Kidney (tissue), 14 donors: Measurements from ENCODE around the gene RDH8. TPM values are rescaled to one million over a fixed set of nuclear protein-coding genes. Genes with fewer than 3 reads are reported as not detected.

Experiments used
- DNase-seq, 5 donors: peaks; one replicate each; pipeline ENCODE4 v3.0.0-alpha.2; 2013 to 2020
- FAIRE-seq: peaks from 2 replicates; lab custom pipeline; 2012; peaks lifted over from hg19 to GRCh38; lab: Jason Lieb, UNC
- H3K27ac ChIP-seq, 2 donors: one replicate each; pipeline ENCODE4 v1.7.0; 2013; ENCODE audit warnings: low read depth in 2 of 2, low read length in 2 of 2, inconsistent platforms in 1 of 2
- H3K27me3 ChIP-seq: one replicate; pipeline ENCODE4 v1.7.1; 2013; ENCODE audit warnings: low read length, inconsistent platforms; ENCODE audit not compliant: control insufficient read depth, insufficient read depth
- H3K36me3 ChIP-seq, 3 donors: one replicate each; pipeline versions ENCODE4 v1.7.0 to v1.7.1; 2013; ENCODE audit warnings: low read length in 3 of 3, control low read depth in 1 of 3, inconsistent platforms in 1 of 3; ENCODE audit not compliant: insufficient read depth in 3 of 3, control insufficient read depth in 2 of 3
- H3K4me1 ChIP-seq, 3 donors: one replicate each; pipeline versions ENCODE4 v1.7.0 to v1.7.1; 2013; ENCODE audit warnings: low read length in 3 of 3, inconsistent platforms in 1 of 3, low read depth in 1 of 3; ENCODE audit not compliant: control insufficient read depth in 2 of 3, insufficient read depth in 2 of 3
- H3K4me3 ChIP-seq, 3 donors: one replicate each; pipeline versions ENCODE4 v1.7.0 to v1.8.1; 2013; ENCODE audit warnings: low read length in 3 of 3, control low read depth in 1 of 3, inconsistent platforms in 1 of 3
- H3K9ac ChIP-seq, 3 donors: one replicate each; pipeline versions ENCODE4 v1.7.0 to v1.7.1; 2013; ENCODE audit warnings: low read length in 3 of 3, control low read depth in 1 of 3, inconsistent platforms in 1 of 3
- H3K9me3 ChIP-seq, 3 donors: one replicate each; pipeline versions ENCODE4 v1.7.0 to v1.7.1; 2013; ENCODE audit warnings: low read length in 3 of 3, control low read depth in 1 of 3, inconsistent platforms in 1 of 3; ENCODE audit not compliant: control insufficient read depth in 2 of 3, insufficient read depth in 1 of 3
- CTCF ChIP-seq: IDR thresholded peaks from 3 replicates; pipeline ENCODE4 v1.5.1; 2012; ENCODE audit warnings: mild to moderate bottlenecking, moderate library complexity, borderline replicate concordance; ENCODE audit not compliant: insufficient read depth; ENCODE audit errors: extremely low read depth
- intact Hi-C: fragments of 100-400 bp; cut with DNase I; formaldehyde crosslinking; loops from one replicate; pipeline ENCODE4 v1.11.1; 2022
- polyA plus RNA-seq: library from polyadenylated mRNA; stranded (reverse); fragments of 350-450 nt; fragmentation: Illumina TruSeq; extraction: RNeasy Lipid Tissue Mini Kit (QIAGEN cat#74804); gene quantifications from one replicate; pipeline ENCODE4 v1.2.3, GENCODE V29; 2014; ENCODE audit warnings: low read depth, low replicate concordance; ENCODE audit not compliant: insufficient read depth
- total RNA-seq: library from RNA; stranded (reverse); fragmentation: NEBNext Ultra II Directional; extraction: Animal tissue kit (Norgen Biotek cat#: 25700); gene quantifications from one replicate; pipeline ENCODE4 v1.2.1, GENCODE V29; 2021
- donor health status: control.
- donor health status: control.
- donor health status: control.
- donor health status: control.
- donor health status: control.
- donor health status: DM: yes; HTN: yes; CAD: no.
- donor health status: Normal renal cell carcinoma (clear cell type).

Gene RDH8
- total and polyA plus RNA-seq, 2 donors from 2014 or later = not detected

- no peak for TF ChIP-seq CTCF
- DNase-seq (no peak), FAIRE-seq (no peak)
- no peak overlapping the region for H3K27ac ChIP-seq
- H3K4me1 ChIP-seq = no peaks in the 10 kb centered on the region
- H3K36me3 ChIP-seq = no peaks in the 10 kb centered on the region
- H3K4me3 ChIP-seq = no peak overlapping the region
- peaks cover 3% of the 10 kb centered on the region for H3K27me3 ChIP-seq
- intact Hi-C loops = loop anchor here (10.0 kb wide), 1 partner anchor 99 kb away; the partner anchor contains the start of gene OLFM2
- H3K9ac ChIP-seq = no peak overlapping the region
- no peaks in the 10 kb centered on the region for H3K9me3 ChIP-seq
Measured at GRCh38 chr19:10033614-10034013, 20.3 kb downstream of the RDH8 start.

GRCh38 chr19:10036601-10037071 is 23.4 kb downstream of the RDH8 start:
- H3K4me1 ChIP-seq = no peaks in the 10 kb centered on the region
- H3K36me3 ChIP-seq = no peaks in the 10 kb centered on the region
- no peak for TF ChIP-seq CTCF
- peaks cover 3% of the 10 kb centered on the region for H3K27me3 ChIP-seq
- no peak for FAIRE-seq
- intact Hi-C loops = loop anchor here (10.0 kb wide), 1 partner anchor 102 kb away; the partner anchor contains the start of gene OLFM2
- H3K9me3 ChIP-seq = no peaks in the 10 kb centered on the region
- no peak overlapping the region for H3K27ac ChIP-seq
- no peak for DNase-seq
- H3K4me3 ChIP-seq = no peak overlapping the region
- no peak overlapping the region for H3K9ac ChIP-seq

- no peak overlapping the region for H3K9ac ChIP-seq
- H3K4me1 ChIP-seq = no peaks in the 10 kb centered on the region
- no peak overlapping the region for H3K27ac ChIP-seq
- H3K4me3 ChIP-seq = no peak overlapping the region
- no peak for DNase-seq
- no peak for TF ChIP-seq CTCF
- H3K9me3 ChIP-seq = peaks cover 0 to 4% (median 1%) of the 10 kb centered on the region in 3 donors
- intact Hi-C loops = loop anchor here (10.0 kb wide), 1 partner anchor 103 kb away; the partner anchor contains the start of gene OLFM2
- no peaks in the 10 kb centered on the region for H3K36me3 ChIP-seq
- H3K27me3 ChIP-seq = peaks cover 3% of the 10 kb centered on the region
- FAIRE-seq = no peak
Measured at GRCh38 chr19:10037367-10037766, 24.1 kb downstream of the RDH8 start.
